PC-9 (cell line): Measurements from ENCODE around the gene KLHDC8A.

Experiments used
- EZH2 ChIP-seq: fragments of 200-600 bp; sonication (generic); IDR thresholded peaks from 2 replicates; pipeline ENCODE4 v1.8.0; 2017; ENCODE audit warnings: antibody characterized with exemption, low read depth
- TF ChIP-seq, protein P1 (sequence below): fragments of 200-600 bp; sonication (generic); conservative IDR thresholded peaks from 2 replicates; pipeline ENCODE4 v1.6.1; 2017; ENCODE audit warnings: mixed run types, antibody characterized with exemption, mild to moderate bottlenecking, moderate library complexity

- TF ChIP-seq, protein P1, sequence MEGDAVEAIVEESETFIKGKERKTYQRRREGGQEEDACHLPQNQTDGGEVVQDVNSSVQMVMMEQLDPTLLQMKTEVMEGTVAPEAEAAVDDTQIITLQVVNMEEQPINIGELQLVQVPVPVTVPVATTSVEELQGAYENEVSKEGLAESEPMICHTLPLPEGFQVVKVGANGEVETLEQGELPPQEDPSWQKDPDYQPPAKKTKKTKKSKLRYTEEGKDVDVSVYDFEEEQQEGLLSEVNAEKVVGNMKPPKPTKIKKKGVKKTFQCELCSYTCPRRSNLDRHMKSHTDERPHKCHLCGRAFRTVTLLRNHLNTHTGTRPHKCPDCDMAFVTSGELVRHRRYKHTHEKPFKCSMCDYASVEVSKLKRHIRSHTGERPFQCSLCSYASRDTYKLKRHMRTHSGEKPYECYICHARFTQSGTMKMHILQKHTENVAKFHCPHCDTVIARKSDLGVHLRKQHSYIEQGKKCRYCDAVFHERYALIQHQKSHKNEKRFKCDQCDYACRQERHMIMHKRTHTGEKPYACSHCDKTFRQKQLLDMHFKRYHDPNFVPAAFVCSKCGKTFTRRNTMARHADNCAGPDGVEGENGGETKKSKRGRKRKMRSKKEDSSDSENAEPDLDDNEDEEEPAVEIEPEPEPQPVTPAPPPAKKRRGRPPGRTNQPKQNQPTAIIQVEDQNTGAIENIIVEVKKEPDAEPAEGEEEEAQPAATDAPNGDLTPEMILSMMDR = no peak
- TF ChIP-seq EZH2 = no peak
Observed at GRCh38 chr1:205377355-205377754, 20.6 kb upstream of the KLHDC8A start.
